ENCODE results near the gene TRIM2. TPM values are rescaled to one million over a fixed set of nuclear protein-coding genes. Genes with fewer than 3 reads are reported as not detected.

The TRIM2 gene
- total RNA-seq, 1 experiment from 2014 or later = 0.97 TPM

- Histone ChIP-seq H3K36me3 (ENCODE audit: insufficient read depth, low read length) (no peaks in the 10 kb centered on the region), H3K9me3 (ENCODE audit: low read length) (peaks cover 6% of the 10 kb centered on the region; the same call in 1 of the 2 replicates), H3K79me2 (ENCODE audit: low read length) (no peaks in the 10 kb centered on the region), H2AFZ (ENCODE audit: low read length) (no peak overlapping the region; the same call in 1 of the 2 replicates), H3K9me2 (replicated peaks; ENCODE audit: insufficient read depth, low read length) (no peaks in the 10 kb centered on the region), H3K4me1 (ENCODE audit: low read length) (peaks cover 21% of the 10 kb centered on the region), H3K27ac (ENCODE audit: low read length) (no peak overlapping the region), H3K9ac (ENCODE audit: low read length) (no peak overlapping the region), H4K20me1 (ENCODE audit: insufficient read depth, low read depth, low read length) (no peaks in the 10 kb centered on the region), H3K4me2 (ENCODE audit: low read depth, low read length, poor library complexity, severe bottlenecking) (peak overlapping the region; percentile 1), H3K27me3 (ENCODE audit: low read length) (no peaks in the 10 kb centered on the region), H3K4me3 (ENCODE audit: low read length) (no peak overlapping the region)
- DNase-seq = peak; percentile 51
These were observed 17.8 kb downstream of the TRIM2 start for GRCh38 chr4:153221783-153222706.

DNA sequence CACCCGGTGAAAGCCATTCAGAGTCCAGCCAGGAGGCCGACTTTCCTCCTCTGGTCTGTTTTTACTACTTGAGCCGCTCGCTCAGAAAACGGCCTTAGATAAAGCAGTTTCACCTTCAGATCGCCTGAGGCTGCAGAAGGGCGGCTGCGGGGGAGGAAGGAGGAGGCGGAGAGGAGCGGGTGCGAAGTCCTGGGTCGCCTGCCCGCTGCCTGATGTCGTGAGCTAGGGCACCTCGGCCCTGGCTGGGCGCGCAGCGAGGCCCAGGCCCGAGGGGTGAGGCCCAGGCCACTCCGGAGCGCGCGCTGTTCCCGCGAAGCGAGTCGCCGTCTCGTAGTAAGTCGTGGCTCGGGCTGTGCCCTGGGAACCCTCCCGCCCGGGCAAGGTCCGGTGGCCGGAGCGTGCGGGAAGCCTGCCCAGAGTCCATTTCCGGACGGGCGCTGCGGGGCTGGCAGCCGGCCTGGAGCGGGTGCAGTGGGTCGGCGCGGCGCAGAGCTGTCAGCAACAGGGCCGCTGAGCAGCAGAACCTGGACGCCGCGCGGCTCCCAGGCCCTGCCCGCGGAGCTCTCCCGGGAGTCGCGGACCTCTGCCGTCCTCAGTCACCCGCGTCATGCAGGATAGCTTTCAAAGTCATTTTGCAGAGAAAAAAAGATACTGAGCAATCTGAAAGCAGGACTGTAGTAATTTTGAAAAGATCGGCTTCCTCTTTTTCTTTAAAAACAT, 18.6 kb downstream of the TRIM2 start:
- H3K36me3 ChIP-seq (ENCODE audit: insufficient read depth, low read length) = no peaks in the 10 kb centered on the region
- H4K20me1 ChIP-seq (ENCODE audit: insufficient read depth, low read depth, low read length) = no peaks in the 10 kb centered on the region
- no peaks in the 10 kb centered on the region for H3K9me2 ChIP-seq (replicated peaks; ENCODE audit: insufficient read depth, low read length)
- no peaks in the 10 kb centered on the region for H3K79me2 ChIP-seq (ENCODE audit: low read length)
- peak overlapping the region; percentile 1 for H3K4me2 ChIP-seq (ENCODE audit: low read depth, low read length, poor library complexity, severe bottlenecking)
- no peak overlapping the region; the same call in 1 of the 2 replicates for H2AFZ ChIP-seq (ENCODE audit: low read length)
- no peak overlapping the region for H3K9ac ChIP-seq (ENCODE audit: low read length)
- H3K4me1 ChIP-seq (ENCODE audit: low read length) = peaks cover 18% of the 10 kb centered on the region
- H3K27me3 ChIP-seq (ENCODE audit: low read length) = no peaks in the 10 kb centered on the region; the same call in 1 of the 2 replicates
- no peak for DNase-seq
- H3K27ac ChIP-seq (ENCODE audit: low read length) = no peak overlapping the region
- H3K4me3 ChIP-seq (ENCODE audit: low read length) = no peak overlapping the region
- peaks cover 6% of the 10 kb centered on the region; the same call in 1 of the 2 replicates for H3K9me3 ChIP-seq (ENCODE audit: low read length)

GRCh38 chr4:153223427-153223801, 19.2 kb downstream of the TRIM2 start:
- Histone ChIP-seq H3K79me2 (ENCODE audit: low read length) (no peaks in the 10 kb centered on the region), H3K27me3 (ENCODE audit: low read length) (no peaks in the 10 kb centered on the region; the same call in 1 of the 2 replicates), H3K4me2 (ENCODE audit: low read depth, low read length, poor library complexity, severe bottlenecking) (peak overlapping the region; percentile 1), H3K4me3 (ENCODE audit: low read length) (no peak overlapping the region), H3K9me2 (replicated peaks; ENCODE audit: insufficient read depth, low read length) (no peaks in the 10 kb centered on the region), H3K9me3 (ENCODE audit: low read length) (peaks cover 6% of the 10 kb centered on the region; the same call in 1 of the 2 replicates), H3K9ac (ENCODE audit: low read length) (no peak overlapping the region), H3K36me3 (ENCODE audit: insufficient read depth, low read length) (no peaks in the 10 kb centered on the region), H2AFZ (ENCODE audit: low read length) (no peak overlapping the region), H4K20me1 (ENCODE audit: insufficient read depth, low read depth, low read length) (no peaks in the 10 kb centered on the region), H3K4me1 (ENCODE audit: low read length) (peaks cover 18% of the 10 kb centered on the region), H3K27ac (ENCODE audit: low read length) (no peak overlapping the region)
- no peak for DNase-seq

DNA sequence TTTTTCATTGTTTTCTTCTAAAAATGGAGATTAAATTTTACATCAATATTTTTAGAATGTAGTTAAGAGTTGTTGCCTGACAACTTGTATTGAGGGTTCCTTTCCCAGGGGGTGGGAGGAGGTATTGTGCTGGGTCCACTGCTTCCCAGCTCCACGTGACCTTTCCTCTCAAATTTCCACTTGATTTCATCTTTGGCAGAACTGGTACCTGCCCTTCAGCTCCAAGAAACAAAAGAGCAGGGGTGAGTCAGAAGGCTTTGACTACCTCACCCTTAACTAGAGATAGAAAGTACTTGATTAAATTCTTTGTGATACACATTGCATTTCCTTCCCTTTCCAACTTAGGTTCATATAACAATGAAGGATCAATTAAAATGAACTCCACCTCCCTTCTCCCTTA, 19.7 kb downstream of the TRIM2 start:
- no peaks in the 10 kb centered on the region; the same call in 1 of the 2 replicates for H3K27me3 ChIP-seq (ENCODE audit: low read length)
- no peak overlapping the region for H3K27ac ChIP-seq (ENCODE audit: low read length)
- H2AFZ ChIP-seq (ENCODE audit: low read length) = no peak overlapping the region
- H3K4me1 ChIP-seq (ENCODE audit: low read length) = peaks cover 18% of the 10 kb centered on the region
- no peaks in the 10 kb centered on the region for H3K36me3 ChIP-seq (ENCODE audit: insufficient read depth, low read length)
- no peaks in the 10 kb centered on the region for H4K20me1 ChIP-seq (ENCODE audit: insufficient read depth, low read depth, low read length)
- DNase-seq = no peak
- H3K79me2 ChIP-seq (ENCODE audit: low read length) = no peaks in the 10 kb centered on the region
- H3K9me2 ChIP-seq (replicated peaks; ENCODE audit: insufficient read depth, low read length) = no peaks in the 10 kb centered on the region
- H3K9ac ChIP-seq (ENCODE audit: low read length) = no peak overlapping the region
- peaks cover 6% of the 10 kb centered on the region; the same call in 1 of the 2 replicates for H3K9me3 ChIP-seq (ENCODE audit: low read length)
- no peak overlapping the region for H3K4me2 ChIP-seq (ENCODE audit: low read depth, low read length, poor library complexity, severe bottlenecking)
- no peak overlapping the region for H3K4me3 ChIP-seq (ENCODE audit: low read length)

DNA sequence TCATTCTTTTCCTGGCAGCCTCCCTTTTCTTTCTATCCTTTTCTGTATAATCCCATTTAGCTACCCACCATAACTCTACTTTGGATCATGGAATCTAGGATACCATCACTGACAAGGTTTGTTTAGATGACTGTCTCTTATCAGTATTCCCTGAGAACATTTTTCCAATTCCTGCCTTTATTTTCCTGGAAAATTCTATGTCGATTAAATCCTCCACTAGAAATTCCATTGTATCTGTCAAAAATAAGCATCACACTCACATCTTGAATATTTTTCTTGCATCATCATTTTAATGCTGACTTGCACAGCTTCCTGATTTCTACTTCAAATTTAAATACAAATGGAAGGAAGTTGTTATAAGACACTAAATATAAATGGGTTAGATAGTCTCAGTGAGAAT, 20.2 kb downstream of the TRIM2 start:
- Histone ChIP-seq H3K4me1 (ENCODE audit: low read length) (peaks cover 18% of the 10 kb centered on the region), H3K9me3 (ENCODE audit: low read length) (peaks cover 6% of the 10 kb centered on the region; the same call in 1 of the 2 replicates), H3K27ac (ENCODE audit: low read length) (no peak overlapping the region), H3K9ac (ENCODE audit: low read length) (no peak overlapping the region), H2AFZ (ENCODE audit: low read length) (no peak overlapping the region), H3K79me2 (ENCODE audit: low read length) (no peaks in the 10 kb centered on the region), H3K9me2 (replicated peaks; ENCODE audit: insufficient read depth, low read length) (no peaks in the 10 kb centered on the region), H3K36me3 (ENCODE audit: insufficient read depth, low read length) (no peaks in the 10 kb centered on the region), H3K27me3 (ENCODE audit: low read length) (no peaks in the 10 kb centered on the region; the same call in 1 of the 2 replicates), H4K20me1 (ENCODE audit: insufficient read depth, low read depth, low read length) (no peaks in the 10 kb centered on the region), H3K4me2 (ENCODE audit: low read depth, low read length, poor library complexity, severe bottlenecking) (no peak overlapping the region), H3K4me3 (ENCODE audit: low read length) (no peak overlapping the region)
- no peak for DNase-seq

- H3K4me2 ChIP-seq (ENCODE audit: low read depth, low read length, poor library complexity, severe bottlenecking) = no peak overlapping the region
- H3K4me3 ChIP-seq (ENCODE audit: low read length) = no peak overlapping the region
- H3K27me3 ChIP-seq (ENCODE audit: low read length) = no peaks in the 10 kb centered on the region; the same call in 1 of the 2 replicates
- no peak overlapping the region for H3K27ac ChIP-seq (ENCODE audit: low read length)
- H3K9ac ChIP-seq (ENCODE audit: low read length) = no peak overlapping the region
- peaks cover 6% of the 10 kb centered on the region; the same call in 1 of the 2 replicates for H3K9me3 ChIP-seq (ENCODE audit: low read length)
- no peak for DNase-seq
- H3K79me2 ChIP-seq (ENCODE audit: low read length) = no peaks in the 10 kb centered on the region
- peaks cover 16% of the 10 kb centered on the region for H3K4me1 ChIP-seq (ENCODE audit: low read length)
- no peaks in the 10 kb centered on the region for H4K20me1 ChIP-seq (ENCODE audit: insufficient read depth, low read depth, low read length)
- no peaks in the 10 kb centered on the region for H3K9me2 ChIP-seq (replicated peaks; ENCODE audit: insufficient read depth, low read length)
- H2AFZ ChIP-seq (ENCODE audit: low read length) = no peak overlapping the region
- H3K36me3 ChIP-seq (ENCODE audit: insufficient read depth, low read length) = no peaks in the 10 kb centered on the region
These were observed 23.3 kb downstream of the TRIM2 start for GRCh38 chr4:153227469-153228075.

DNA sequence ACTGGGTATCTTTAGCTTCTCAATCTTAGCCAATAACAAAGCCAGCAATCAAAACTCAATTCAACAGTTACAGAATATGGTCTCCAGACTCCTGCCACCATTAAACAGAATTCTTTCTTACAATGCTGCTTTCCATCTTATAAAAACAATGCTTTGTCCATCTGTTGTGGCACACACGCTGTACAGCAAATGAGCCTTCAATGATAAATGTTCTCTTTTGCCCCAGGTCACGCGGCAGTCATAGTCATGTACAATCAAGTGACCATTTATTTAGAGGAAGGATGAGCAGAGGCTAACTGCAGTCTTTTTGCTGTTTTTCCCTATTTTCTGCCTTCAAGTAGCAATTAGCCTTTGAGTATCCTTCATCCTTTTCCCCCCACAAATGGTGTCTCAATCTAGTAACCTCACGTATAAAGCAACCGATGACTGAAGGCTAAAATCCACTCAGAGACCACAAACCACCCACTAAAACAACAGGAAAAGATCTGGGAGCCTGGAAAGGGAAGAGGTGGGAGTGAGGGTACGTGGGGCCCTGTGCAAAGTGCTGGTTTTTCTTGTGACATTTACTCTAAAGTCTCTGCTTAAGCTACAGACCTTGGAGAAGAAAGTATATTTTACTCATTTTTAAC, 24.4 kb downstream of the TRIM2 start:
- Histone ChIP-seq H3K4me1 (ENCODE audit: low read length) (peaks cover 14% of the 10 kb centered on the region), H3K9me3 (ENCODE audit: low read length) (peaks cover 6% of the 10 kb centered on the region; the same call in 1 of the 2 replicates), H3K27me3 (ENCODE audit: low read length) (peaks cover 3% of the 10 kb centered on the region; the same call in 1 of the 2 replicates), H2AFZ (ENCODE audit: low read length) (no peak overlapping the region), H4K20me1 (ENCODE audit: insufficient read depth, low read depth, low read length) (no peaks in the 10 kb centered on the region), H3K9me2 (replicated peaks; ENCODE audit: insufficient read depth, low read length) (no peaks in the 10 kb centered on the region), H3K79me2 (ENCODE audit: low read length) (no peaks in the 10 kb centered on the region), H3K9ac (ENCODE audit: low read length) (no peak overlapping the region), H3K27ac (ENCODE audit: low read length) (no peak overlapping the region), H3K4me3 (ENCODE audit: low read length) (no peak overlapping the region), H3K36me3 (ENCODE audit: insufficient read depth, low read length) (no peaks in the 10 kb centered on the region), H3K4me2 (ENCODE audit: low read depth, low read length, poor library complexity, severe bottlenecking) (no peak overlapping the region)
- DNase-seq = no peak

All from Karpas-422 (cell line).